ENCODE data around the gene THUMPD2. TPM values are rescaled to one million over a fixed set of nuclear protein-coding genes. Genes with fewer than 3 reads are reported as not detected.
A peak's percentile ranks its signal among the peaks of the same experiment; 100 is the strongest.

Gene THUMPD2
- total RNA-seq, 4 donors from 2014 or later = 9.3 to 26.7 (median 19.2) TPM

DNA sequence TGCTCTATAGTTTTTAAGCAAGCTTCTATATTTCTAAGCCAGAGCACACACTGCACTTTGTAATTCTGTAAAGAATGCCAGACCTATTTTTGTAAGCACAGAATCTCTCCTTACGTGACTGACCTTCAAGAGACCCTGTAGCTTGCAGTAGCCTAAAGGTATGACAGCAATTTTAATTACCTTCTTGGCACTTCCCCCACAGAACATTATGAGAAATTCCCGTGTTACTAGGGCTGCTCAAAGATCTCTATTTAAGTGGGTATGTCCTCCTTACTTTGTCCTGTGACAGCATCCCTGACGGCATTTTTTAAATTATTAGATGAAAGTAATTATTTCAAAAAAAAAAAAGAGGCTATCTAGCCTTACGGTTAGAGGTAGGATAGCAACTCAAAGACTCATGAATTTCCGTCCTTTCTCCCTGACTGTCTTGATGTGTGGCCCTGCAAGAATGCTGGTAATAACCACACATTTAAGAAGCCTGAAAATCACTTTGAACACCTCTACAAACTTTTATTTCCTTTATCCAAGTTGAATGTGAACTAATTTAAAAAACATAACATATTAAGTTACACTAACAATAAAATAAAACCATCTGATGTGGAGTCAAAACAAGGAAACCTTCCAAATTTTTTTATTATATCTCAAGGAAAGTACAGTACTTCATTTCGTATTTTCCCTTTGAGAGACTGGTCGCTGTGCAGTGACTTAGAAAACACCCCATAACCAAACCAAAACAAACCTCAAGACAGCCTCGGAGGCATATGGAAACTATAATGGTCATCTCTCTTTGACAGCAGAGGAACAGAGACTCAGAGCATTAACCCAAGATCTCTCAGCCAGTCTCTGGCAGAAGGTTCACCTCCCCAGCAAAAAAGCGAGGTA is 54.9 kb downstream of the THUMPD2 start:
- TF ChIP-seq, protein P1, sequence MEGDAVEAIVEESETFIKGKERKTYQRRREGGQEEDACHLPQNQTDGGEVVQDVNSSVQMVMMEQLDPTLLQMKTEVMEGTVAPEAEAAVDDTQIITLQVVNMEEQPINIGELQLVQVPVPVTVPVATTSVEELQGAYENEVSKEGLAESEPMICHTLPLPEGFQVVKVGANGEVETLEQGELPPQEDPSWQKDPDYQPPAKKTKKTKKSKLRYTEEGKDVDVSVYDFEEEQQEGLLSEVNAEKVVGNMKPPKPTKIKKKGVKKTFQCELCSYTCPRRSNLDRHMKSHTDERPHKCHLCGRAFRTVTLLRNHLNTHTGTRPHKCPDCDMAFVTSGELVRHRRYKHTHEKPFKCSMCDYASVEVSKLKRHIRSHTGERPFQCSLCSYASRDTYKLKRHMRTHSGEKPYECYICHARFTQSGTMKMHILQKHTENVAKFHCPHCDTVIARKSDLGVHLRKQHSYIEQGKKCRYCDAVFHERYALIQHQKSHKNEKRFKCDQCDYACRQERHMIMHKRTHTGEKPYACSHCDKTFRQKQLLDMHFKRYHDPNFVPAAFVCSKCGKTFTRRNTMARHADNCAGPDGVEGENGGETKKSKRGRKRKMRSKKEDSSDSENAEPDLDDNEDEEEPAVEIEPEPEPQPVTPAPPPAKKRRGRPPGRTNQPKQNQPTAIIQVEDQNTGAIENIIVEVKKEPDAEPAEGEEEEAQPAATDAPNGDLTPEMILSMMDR (IDR thresholded peaks at IDR 0.05) = no peak
- Histone ChIP-seq H3K4me3 (replicated peaks in 1 of 3) (no peak overlapping the region), H3K36me3 (no peaks in the 10 kb centered on the region), H3K9me3 (no peaks in the 10 kb centered on the region), H3K27me3 (no peaks in the 10 kb centered on the region), H3K27ac (peak overlapping the region; percentile 51 to 55 (median 52)), H3K4me1 (peaks cover 13 to 19% of the 10 kb centered on the region in 2 donors)
- WGBS, 2 donors = 56 to 59% methylated on average over 9 of the region's 9 CpGs
- intact Hi-C loops (cut with DNase I) = no loop called here
- DNase-seq = no peak

DNA sequence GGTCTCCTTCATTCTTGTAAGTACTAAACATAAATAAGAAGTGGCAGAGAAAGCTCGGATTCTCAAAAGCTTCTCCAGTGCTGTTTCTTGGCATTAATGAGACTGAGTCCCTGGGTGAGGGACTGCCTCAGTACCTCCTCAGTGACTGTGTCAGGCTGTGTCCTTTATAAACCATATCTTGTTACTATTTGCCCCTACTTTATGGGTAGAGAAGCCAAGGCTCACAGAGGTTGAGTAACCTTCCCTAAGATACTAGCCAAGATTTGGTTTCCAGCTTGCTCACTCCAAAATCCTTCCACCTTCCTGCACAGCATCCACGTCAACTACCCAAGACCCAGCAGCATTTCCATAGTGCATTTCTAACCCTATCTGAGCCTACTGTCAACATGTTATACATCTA is 55.6 kb downstream of the THUMPD2 start:
- H3K27ac ChIP-seq = peak overlapping the region; percentile 51 to 55 (median 52)
- no peak overlapping the region for H3K4me3 ChIP-seq (replicated peaks in 1 of 3)
- peaks cover 13 to 19% of the 10 kb centered on the region in 2 donors for H3K4me1 ChIP-seq
- no peak for DNase-seq
- no peak for TF ChIP-seq POLR2A (IDR thresholded peaks at IDR 0.05)
- TF ChIP-seq, protein P1 (IDR thresholded peaks at IDR 0.05) = no peak
- intact Hi-C loops (cut with DNase I) = no loop called here
- WGBS, 2 donors = 46 to 49% methylated on average over 2 of the region's 2 CpGs
- H3K27me3 ChIP-seq = no peaks in the 10 kb centered on the region
- no peaks in the 10 kb centered on the region for H3K9me3 ChIP-seq
- no peaks in the 10 kb centered on the region for H3K36me3 ChIP-seq

DNA sequence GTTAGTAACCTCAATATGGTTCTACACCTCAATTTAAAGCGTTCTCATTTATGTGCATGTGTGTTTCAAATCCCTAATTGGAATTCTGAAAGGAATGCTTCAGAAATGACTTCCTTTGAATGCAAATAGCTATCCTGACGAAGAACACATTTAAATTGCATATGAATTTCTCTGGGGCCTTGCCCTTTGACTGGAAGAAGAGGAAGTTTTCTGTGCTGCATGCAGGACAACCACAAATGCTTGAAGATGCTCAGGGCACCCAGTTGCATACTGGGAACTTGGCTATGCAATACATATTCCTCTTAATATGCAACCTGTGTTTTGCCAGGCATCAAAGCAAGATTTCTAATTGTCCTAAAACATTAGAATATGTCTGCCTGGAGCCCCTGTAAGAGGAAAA is 58.1 kb downstream of the THUMPD2 start:
- WGBS, 2 donors = 92 to 96% methylated on average over 2 of the region's 2 CpGs
- no peaks in the 10 kb centered on the region for H3K27me3 ChIP-seq
- no peaks in the 10 kb centered on the region for H3K9me3 ChIP-seq
- no peak for DNase-seq
- H3K4me3 ChIP-seq (replicated peaks in 1 of 3) = no peak overlapping the region
- H3K27ac ChIP-seq = no peak overlapping the region
- intact Hi-C loops (cut with DNase I) = no loop called here
- H3K36me3 ChIP-seq = no peaks in the 10 kb centered on the region
- H3K4me1 ChIP-seq = peaks cover 13 to 19% of the 10 kb centered on the region in 2 donors
- no peak for TF ChIP-seq POLR2A (IDR thresholded peaks at IDR 0.05)
- TF ChIP-seq, protein P1 (IDR thresholded peaks at IDR 0.05) = no peak

DNA sequence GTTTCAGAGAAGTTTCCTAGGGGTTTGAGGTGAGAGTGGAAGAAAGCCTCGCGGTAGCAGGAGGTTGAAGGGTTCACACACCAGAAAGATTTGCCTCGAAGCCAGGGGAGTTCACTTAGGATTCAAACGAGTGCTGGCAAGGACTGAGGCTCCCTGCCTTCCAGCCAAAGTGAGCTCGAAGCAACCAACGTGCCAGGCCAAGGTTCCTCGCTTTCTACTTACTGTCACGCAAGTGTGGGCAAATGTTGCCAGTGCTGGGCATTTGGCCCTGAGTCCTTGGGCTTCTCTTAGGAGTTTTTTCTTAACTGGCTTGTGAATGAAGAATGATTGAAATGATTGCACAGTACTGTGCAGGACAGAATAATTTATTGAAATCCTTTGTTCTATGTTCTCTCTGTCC is 59.7 kb downstream of the THUMPD2 start:
- DNase-seq = peak; percentile 55 to 76
- TF ChIP-seq POLR2A (IDR thresholded peaks at IDR 0.05) = no peak
- TF ChIP-seq, protein P1 (IDR thresholded peaks at IDR 0.05) = no peak
- WGBS, 2 donors = 53 to 74% methylated on average over 8 of the region's 8 CpGs
- intact Hi-C loops (cut with DNase I) = no loop called here
- Histone ChIP-seq H3K4me1 (peaks cover 12 to 15% of the 10 kb centered on the region in 2 donors), H3K36me3 (no peaks in the 10 kb centered on the region), H3K4me3 (replicated peaks in 1 of 3) (no peak overlapping the region), H3K9me3 (no peaks in the 10 kb centered on the region), H3K27me3 (no peaks in the 10 kb centered on the region), H3K27ac (peak overlapping the region in 1 of 3 donors; percentile 3)

DNA sequence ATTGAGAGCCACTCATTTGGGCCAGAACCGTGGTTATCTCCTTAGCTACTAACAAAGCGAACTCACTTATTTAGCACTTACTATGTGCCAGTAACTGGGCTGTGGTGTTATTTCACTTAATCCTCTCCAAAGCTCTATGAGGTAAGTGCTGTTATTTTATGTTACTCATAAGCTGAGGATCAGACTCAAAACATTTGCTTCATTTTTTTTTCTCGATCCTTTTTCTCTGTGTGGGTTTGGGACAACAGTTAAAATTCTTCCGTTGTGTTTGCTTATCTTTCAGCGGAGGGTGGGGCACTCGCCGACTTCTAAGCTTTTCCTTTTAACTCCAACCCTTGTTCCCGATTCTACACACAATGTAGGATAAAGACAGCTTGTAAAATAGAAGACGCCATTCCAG is 60.6 kb downstream of the THUMPD2 start:
- Histone ChIP-seq H3K27me3 (no peaks in the 10 kb centered on the region), H3K4me1 (peaks cover 4 to 7% of the 10 kb centered on the region in 2 donors), H3K9me3 (no peaks in the 10 kb centered on the region), H3K4me3 (replicated peaks in 1 of 3) (no peak overlapping the region), H3K36me3 (no peaks in the 10 kb centered on the region), H3K27ac (no peak overlapping the region)
- TF ChIP-seq, protein P1 (IDR thresholded peaks at IDR 0.05) = no peak
- TF ChIP-seq POLR2A (IDR thresholded peaks at IDR 0.05) = no peak
- DNase-seq = no peak
- WGBS, 2 donors = 87 to 88% methylated on average over 9 of the region's 9 CpGs
- intact Hi-C loops (cut with DNase I) = no loop called here

Data from thyroid gland (tissue), 4 donors.